ENCODE results near the gene RET.
A peak's percentile ranks its signal among the peaks of the same experiment; 100 is the strongest.
"Not testable (repeated sequence)": the region's sequence is repeated elsewhere in the genome, so short reads cannot be mapped to it uniquely, and the experiment has no call there.

Gene RET

GRCh38 chr10:43136995-43137716 is 60.3 kb downstream of the RET start:
- no peak for DNase-seq

GRCh38 chr10:43137717-43138020 is 60.8 kb downstream of the RET start:
- DNase-seq: peak in 3 of 5 donors; percentile 9 to 38 (median 35)

GRCh38 chr10:43138021-43138756 is 61.3 kb downstream of the RET start, which contains the start of gene CSGALNACT2:
TSS of gene CSGALNACT2 (plus strand) at chr10:43138445. CDS start at chr10:43155150, 16,705 bp downstream.
- DNase-seq: peak; percentile 72 to 93 (median 78)

GRCh38 chr10:43138757-43139241 is 61.9 kb downstream of the RET start:
- DNase-seq: peak in 4 of 5 donors; percentile 40 to 83 (median 56)

- no peak for DNase-seq
Observed at GRCh38 chr10:43141421-43141820, 64.6 kb downstream of the RET start.

GRCh38 chr10:43145311-43145710 is 68.4 kb downstream of the RET start:
- no peak for DNase-seq

GRCh38 chr10:43145936-43146335 is 69.1 kb downstream of the RET start:
- DNase-seq: not testable (repeated sequence)

GRCh38 chr10:43151371-43151770 is 74.5 kb downstream of the RET start:
- DNase-seq: no peak

GRCh38 chr10:43153901-43154300 is 77.0 kb downstream of the RET start:
- no peak for DNase-seq

GRCh38 chr10:43155221-43155620 is 78.4 kb downstream of the RET start:
- DNase-seq: no peak

GRCh38 chr10:43155741-43156140 is 78.9 kb downstream of the RET start:
- DNase-seq: no peak

GRCh38 chr10:43156590-43157341 is 79.9 kb downstream of the RET start:
- no peak for DNase-seq

- no peak for DNase-seq
Observed at GRCh38 chr10:43158636-43159035, 81.8 kb downstream of the RET start.

GRCh38 chr10:43160046-43160920 is 83.4 kb downstream of the RET start:
- peak in 1 of 5 donors; percentile 16 for DNase-seq

- peak in 1 of 5 donors; percentile 22 for DNase-seq
Observed at GRCh38 chr10:43160921-43161255, 84.0 kb downstream of the RET start.

GRCh38 chr10:43162604-43163003 is 85.7 kb downstream of the RET start:
- no peak for DNase-seq

- no peak for DNase-seq
Observed at GRCh38 chr10:43166207-43166879, 89.5 kb downstream of the RET start.

GRCh38 chr10:43166880-43167497 is 90.1 kb downstream of the RET start:
- peak in 1 of 5 donors; percentile 11 for DNase-seq

- no peak for DNase-seq
Observed at GRCh38 chr10:43167498-43167889, 90.6 kb downstream of the RET start.

- no peak for DNase-seq
Observed at GRCh38 chr10:43170491-43170890, 93.6 kb downstream of the RET start.

- no peak for DNase-seq
Observed at GRCh38 chr10:43172645-43173044, 95.8 kb downstream of the RET start.
